22Rv1 (cell line): ENCODE measurements around the gene ZNF219.

Source experiments
- ZFX ChIP-seq: fragments of 450-650 bp; IDR thresholded peaks from 2 replicates; pipeline ENCODE4 v1.6.1; 2017; ENCODE audit warnings: antibody characterized with exemption, borderline replicate concordance
- TF ChIP-seq, protein P1 (sequence below): fragments of 450-650 bp; IDR thresholded peaks from 2 replicates; pipeline ENCODE4 v1.5.1; 2017; ENCODE audit warnings: mild to moderate bottlenecking

DNA sequence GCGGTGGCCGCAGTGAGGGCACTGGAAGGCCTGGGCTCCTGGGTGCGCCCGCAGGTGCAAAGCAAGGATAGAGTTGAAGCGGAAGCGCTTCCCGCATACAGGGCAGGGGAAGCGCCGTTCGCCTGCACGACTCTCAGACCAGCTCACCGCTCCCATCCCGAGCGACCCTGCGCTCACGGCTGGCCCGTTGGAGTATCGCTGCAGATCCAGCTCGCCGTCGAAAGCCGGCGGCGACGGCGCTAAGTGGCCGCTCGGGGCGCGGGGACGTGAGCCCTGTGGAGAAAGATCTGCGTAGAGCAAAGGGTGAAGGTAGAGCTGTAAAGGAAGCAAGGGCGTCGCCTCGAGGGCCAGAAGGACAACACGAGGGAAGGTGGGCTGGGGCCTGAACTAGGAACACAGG is 5.4 kb downstream of the ZNF219 start:
- TF ChIP-seq, protein P1, sequence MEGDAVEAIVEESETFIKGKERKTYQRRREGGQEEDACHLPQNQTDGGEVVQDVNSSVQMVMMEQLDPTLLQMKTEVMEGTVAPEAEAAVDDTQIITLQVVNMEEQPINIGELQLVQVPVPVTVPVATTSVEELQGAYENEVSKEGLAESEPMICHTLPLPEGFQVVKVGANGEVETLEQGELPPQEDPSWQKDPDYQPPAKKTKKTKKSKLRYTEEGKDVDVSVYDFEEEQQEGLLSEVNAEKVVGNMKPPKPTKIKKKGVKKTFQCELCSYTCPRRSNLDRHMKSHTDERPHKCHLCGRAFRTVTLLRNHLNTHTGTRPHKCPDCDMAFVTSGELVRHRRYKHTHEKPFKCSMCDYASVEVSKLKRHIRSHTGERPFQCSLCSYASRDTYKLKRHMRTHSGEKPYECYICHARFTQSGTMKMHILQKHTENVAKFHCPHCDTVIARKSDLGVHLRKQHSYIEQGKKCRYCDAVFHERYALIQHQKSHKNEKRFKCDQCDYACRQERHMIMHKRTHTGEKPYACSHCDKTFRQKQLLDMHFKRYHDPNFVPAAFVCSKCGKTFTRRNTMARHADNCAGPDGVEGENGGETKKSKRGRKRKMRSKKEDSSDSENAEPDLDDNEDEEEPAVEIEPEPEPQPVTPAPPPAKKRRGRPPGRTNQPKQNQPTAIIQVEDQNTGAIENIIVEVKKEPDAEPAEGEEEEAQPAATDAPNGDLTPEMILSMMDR: no peak
- no peak for TF ChIP-seq ZFX
